ENCODE measurements around the gene ZNF579.

ZNF579 gene

GRCh38 chr19:55580628-55581144, at the start of gene ZNF579:
ZNF579 (minus strand) TSS chr19:55580848; CDS start chr19:55579639, 1,209 bp downstream.
- DNase-seq: peak; percentile 26 to 93 (median 82)

- no peak for DNase-seq
Measured at GRCh38 chr19:55626350-55626749, 45.7 kb upstream of the ZNF579 start.

GRCh38 chr19:55625004-55625326, 44.3 kb upstream of the ZNF579 start:
- DNase-seq: no peak

- DNase-seq: peak in 55 of 56 donors; percentile 64 to 97 (median 90)
Measured at GRCh38 chr19:55624109-55625003, 43.7 kb upstream of the ZNF579 start, which contains the start of gene ZNF784. ZNF784 (minus strand) TSS chr19:55624566; CDS start chr19:55624561, 5 bp downstream.

GRCh38 chr19:55623561-55623960, 42.9 kb upstream of the ZNF579 start:
- DNase-seq: no peak

GRCh38 chr19:55623130-55623529, 42.5 kb upstream of the ZNF579 start:
- DNase-seq: no peak

- DNase-seq: no peak
Measured at GRCh38 chr19:55622242-55622969, 41.8 kb upstream of the ZNF579 start.

- DNase-seq: no peak
Measured at GRCh38 chr19:55621673-55622231, 41.1 kb upstream of the ZNF579 start.

- no peak for DNase-seq
Measured at GRCh38 chr19:55621205-55621672, 40.6 kb upstream of the ZNF579 start.

- no peak for DNase-seq
Measured at GRCh38 chr19:55620410-55621204, 40.0 kb upstream of the ZNF579 start.

- DNase-seq: no peak
Measured at GRCh38 chr19:55619286-55619685, 38.6 kb upstream of the ZNF579 start.

GRCh38 chr19:55618426-55618825, 37.8 kb upstream of the ZNF579 start:
- DNase-seq: no peak

GRCh38 chr19:55617426-55617825, 36.8 kb upstream of the ZNF579 start:
- DNase-seq: no peak

- DNase-seq: no peak
Measured at GRCh38 chr19:55616395-55616875, 35.8 kb upstream of the ZNF579 start.

- DNase-seq: no peak
Measured at GRCh38 chr19:55615543-55616394, 35.1 kb upstream of the ZNF579 start.

- no peak for DNase-seq
Measured at GRCh38 chr19:55614711-55615542, 34.3 kb upstream of the ZNF579 start.

- DNase-seq: no peak
Measured at GRCh38 chr19:55613930-55614710, 33.5 kb upstream of the ZNF579 start.

- DNase-seq: no peak
Measured at GRCh38 chr19:55613396-55613795, 32.7 kb upstream of the ZNF579 start.

Data from nucleus accumbens (tissue), 56 donors.